ENCODE measurements around the gene MBTPS1.

- TF ChIP-seq CTCF (conservative IDR thresholded peaks at IDR 0.05; ENCODE audit: low read length) (no peak), EZH2phosphoT487 (IDR thresholded peaks at IDR 0.05; ENCODE audit: borderline replicate concordance) (no peak)
These were observed 37.0 kb upstream of the MBTPS1 start for GRCh38 chr16:84153660-84154214.

Data from Loucy (cell line).